Neural cell (in vitro differentiated cells): ENCODE results near the gene MTMR3. TPM values are rescaled to one million over a fixed set of nuclear protein-coding genes. Genes with fewer than 3 reads are reported as not detected.

ENCODE experiments used
- H2AFZ ChIP-seq: fragments of 200-600, 300-800 bp; sonication (generic), shearing (Covaris generic); 2 replicates; pipeline ENCODE4 v1.6.0; 2014; ENCODE audit warnings: low read depth, mild to moderate bottlenecking, antibody characterized with exemption, low read length, moderate library complexity
- H3F3A ChIP-seq: fragments of 200-600 bp; shearing (Covaris generic); 2 replicates; pipeline ENCODE4 v1.6.1; 2016; ENCODE audit warnings: mild to moderate bottlenecking, moderate library complexity, mixed read lengths, antibody characterized with exemption, low read length; ENCODE audit not compliant: insufficient read depth, poor library complexity, severe bottlenecking
- H3K27ac ChIP-seq: fragments of 200-600, 300-800 bp; sonication (generic), shearing (Covaris generic); 2 replicates; pipeline ENCODE4 v1.5.1; 2014; ENCODE audit warnings: mild to moderate bottlenecking, low read length, moderate library complexity
- H3K27me3 ChIP-seq: fragments of 300-800, 200-600 bp; sonication (generic), shearing (Covaris generic); 2 replicates; pipeline ENCODE4 v1.6.0; 2014; ENCODE audit warnings: mild to moderate bottlenecking, low read depth, low read length, moderate library complexity; ENCODE audit not compliant: insufficient read depth
- H3K36me3 ChIP-seq: fragments of 300-800, 200-600 bp; sonication (generic), shearing (Covaris generic); 2 replicates; pipeline ENCODE4 v1.5.1; 2014; ENCODE audit warnings: mild to moderate bottlenecking, antibody characterized with exemption, low read length, moderate library complexity; ENCODE audit not compliant: insufficient read depth
- H3K4me2 ChIP-seq: fragments of 300-800, 200-600 bp; sonication (generic), shearing (Covaris generic); 2 replicates; pipeline ENCODE4 v1.6.0; 2014; ENCODE audit warnings: mild to moderate bottlenecking, low read length
- H3K4me3 ChIP-seq: fragments of 300-800, 200-600 bp; sonication (generic), shearing (Covaris generic); 2 replicates; pipeline ENCODE4 v1.5.1; 2014; ENCODE audit warnings: mild to moderate bottlenecking, low read length, moderate library complexity
- H3K79me2 ChIP-seq: fragments of 200-600 bp; shearing (Covaris generic); replicated peaks from 2 replicates; pipeline ENCODE4 v1.6.0; 2014; ENCODE audit warnings: mild to moderate bottlenecking, low read length, moderate library complexity; ENCODE audit not compliant: insufficient read depth
- H3K9ac ChIP-seq: fragments of 300-800, 200-600 bp; sonication (generic), shearing (Covaris generic); 2 replicates; pipeline ENCODE4 v1.6.1; 2016; ENCODE audit warnings: mild to moderate bottlenecking, low read length, mixed read lengths
- H3K9me2 ChIP-seq: fragments of 200-600 bp; shearing (Covaris generic); 2 replicates; pipeline ENCODE4 v1.6.1; 2016; ENCODE audit warnings: mild to moderate bottlenecking, low read length, mixed read lengths; ENCODE audit not compliant: insufficient read depth
- H3K9me3 ChIP-seq: fragments of 200-600, 300-800 bp; sonication (generic), shearing (Covaris generic); 2 replicates; pipeline ENCODE4 v1.6.1; 2016; ENCODE audit warnings: mild to moderate bottlenecking, mixed run types, low read length, moderate library complexity, mixed read lengths
- H4K20me1 ChIP-seq: fragments of 200-600 bp; shearing (Covaris generic); 2 replicates; pipeline ENCODE4 v1.6.1; 2016; ENCODE audit warnings: mild to moderate bottlenecking, mixed run types; ENCODE audit not compliant: insufficient read depth
- EP300 ChIP-seq: fragments of 450-650 bp; conservative IDR thresholded peaks from 2 replicates; pipeline ENCODE4 v1.6.1; 2014; ENCODE audit warnings: antibody characterized with exemption, mild to moderate bottlenecking, moderate library complexity; ENCODE audit not compliant: poor library complexity, severe bottlenecking
- EZH2 ChIP-seq: fragments of 200-600, 300-800 bp; shearing (Covaris generic), sonication (generic); IDR thresholded peaks from 2 replicates; pipeline ENCODE4 v1.6.1; 2014; ENCODE audit warnings: antibody characterized with exemption, low read length, borderline replicate concordance, mild to moderate bottlenecking; ENCODE audit not compliant: insufficient read depth, poor library complexity, severe bottlenecking
- MXI1 ChIP-seq: fragments of 450-650 bp; conservative IDR thresholded peaks from 2 replicates; pipeline ENCODE4 v1.6.1; 2014; ENCODE audit warnings: antibody characterized with exemption, mild to moderate bottlenecking; ENCODE audit not compliant: poor library complexity, severe bottlenecking
- POLR2AphosphoS5 ChIP-seq: IDR thresholded peaks from 2 replicates; pipeline ENCODE4 v1.6.1; 2012
- RAD21 ChIP-seq: fragments of 450-650 bp; conservative IDR thresholded peaks from 2 replicates; pipeline ENCODE4 v1.6.1; 2014; ENCODE audit warnings: antibody characterized with exemption, mild to moderate bottlenecking, moderate library complexity
- SMC3 ChIP-seq: fragments of 450-650 bp; conservative IDR thresholded peaks from 2 replicates; pipeline ENCODE4 v1.6.1; 2014; ENCODE audit warnings: antibody characterized with exemption, mild to moderate bottlenecking, moderate library complexity; ENCODE audit not compliant: poor library complexity
- TAF1 ChIP-seq: IDR thresholded peaks from 2 replicates; pipeline ENCODE4 v1.6.1; 2012; ENCODE audit warnings: low read depth
- polyA plus RNA-seq: library from polyadenylated mRNA; depleted of rRNA; stranded (reverse); fragments of >200 nt; gene quantifications from 2 replicates; pipeline ENCODE4 v1.2.3, GENCODE V29; 2014
- TF ChIP-seq, protein P1 (sequence below): IDR thresholded peaks from 2 replicates; pipeline ENCODE4 v1.6.1; 2012; ENCODE audit warnings: borderline replicate concordance
- TF ChIP-seq, protein P2 (sequence below): fragments of 450-650 bp; IDR thresholded peaks from 2 replicates; pipeline ENCODE4 v1.5.1; 2014; ENCODE audit warnings: antibody characterized with exemption, mild to moderate bottlenecking, moderate library complexity; ENCODE audit not compliant: poor library complexity, severe bottlenecking

Gene MTMR3
- polyA plus RNA-seq, 1 donor from 2014 or later: 46.7 TPM

DNA sequence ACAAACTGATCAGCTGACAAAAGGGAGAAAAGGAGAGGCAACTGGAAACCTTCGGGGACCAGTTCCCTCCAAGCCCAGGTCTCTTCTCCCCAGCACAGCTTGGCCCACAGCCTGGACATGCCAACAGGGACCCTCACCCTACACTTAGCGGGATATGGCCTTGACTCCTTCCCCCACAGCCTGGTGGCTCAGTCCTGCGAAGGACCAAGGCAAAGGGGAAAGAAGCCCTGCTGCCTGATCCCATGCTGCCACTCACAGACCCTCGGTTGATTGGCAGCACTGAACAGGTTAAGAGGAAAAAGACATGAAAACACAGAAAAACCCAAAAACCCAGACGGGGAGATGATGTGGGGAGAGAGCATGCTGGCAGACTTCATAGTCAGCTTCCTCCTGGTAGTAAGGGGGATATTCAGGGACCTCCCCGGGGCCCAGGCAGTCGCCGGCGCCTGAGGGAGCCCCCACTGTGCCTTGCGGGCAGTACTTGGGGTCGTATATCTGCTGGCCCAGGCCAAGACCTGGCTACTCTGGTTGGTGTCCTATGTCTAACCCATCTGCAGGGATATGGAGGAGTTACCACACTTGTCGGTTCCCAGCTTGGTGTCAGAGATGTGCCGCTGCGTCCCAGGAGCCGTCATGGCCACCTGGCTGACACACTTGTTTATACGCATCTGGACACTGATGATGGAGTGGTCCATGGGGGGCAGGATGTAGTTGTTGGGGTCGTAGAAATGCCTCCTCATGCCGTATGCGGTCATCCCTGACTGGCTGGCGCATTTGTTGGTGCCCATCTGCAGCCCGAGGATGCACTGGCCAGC, 163.1 kb downstream of the MTMR3 start:
- H3K4me2 ChIP-seq: no peak overlapping the region
- TF ChIP-seq POLR2AphosphoS5 (no peak), RAD21 (no peak), SMC3 (no peak), MXI1 (no peak), EZH2 (no peak), EP300 (no peak), TAF1 (no peak)
- TF ChIP-seq, protein P1, sequence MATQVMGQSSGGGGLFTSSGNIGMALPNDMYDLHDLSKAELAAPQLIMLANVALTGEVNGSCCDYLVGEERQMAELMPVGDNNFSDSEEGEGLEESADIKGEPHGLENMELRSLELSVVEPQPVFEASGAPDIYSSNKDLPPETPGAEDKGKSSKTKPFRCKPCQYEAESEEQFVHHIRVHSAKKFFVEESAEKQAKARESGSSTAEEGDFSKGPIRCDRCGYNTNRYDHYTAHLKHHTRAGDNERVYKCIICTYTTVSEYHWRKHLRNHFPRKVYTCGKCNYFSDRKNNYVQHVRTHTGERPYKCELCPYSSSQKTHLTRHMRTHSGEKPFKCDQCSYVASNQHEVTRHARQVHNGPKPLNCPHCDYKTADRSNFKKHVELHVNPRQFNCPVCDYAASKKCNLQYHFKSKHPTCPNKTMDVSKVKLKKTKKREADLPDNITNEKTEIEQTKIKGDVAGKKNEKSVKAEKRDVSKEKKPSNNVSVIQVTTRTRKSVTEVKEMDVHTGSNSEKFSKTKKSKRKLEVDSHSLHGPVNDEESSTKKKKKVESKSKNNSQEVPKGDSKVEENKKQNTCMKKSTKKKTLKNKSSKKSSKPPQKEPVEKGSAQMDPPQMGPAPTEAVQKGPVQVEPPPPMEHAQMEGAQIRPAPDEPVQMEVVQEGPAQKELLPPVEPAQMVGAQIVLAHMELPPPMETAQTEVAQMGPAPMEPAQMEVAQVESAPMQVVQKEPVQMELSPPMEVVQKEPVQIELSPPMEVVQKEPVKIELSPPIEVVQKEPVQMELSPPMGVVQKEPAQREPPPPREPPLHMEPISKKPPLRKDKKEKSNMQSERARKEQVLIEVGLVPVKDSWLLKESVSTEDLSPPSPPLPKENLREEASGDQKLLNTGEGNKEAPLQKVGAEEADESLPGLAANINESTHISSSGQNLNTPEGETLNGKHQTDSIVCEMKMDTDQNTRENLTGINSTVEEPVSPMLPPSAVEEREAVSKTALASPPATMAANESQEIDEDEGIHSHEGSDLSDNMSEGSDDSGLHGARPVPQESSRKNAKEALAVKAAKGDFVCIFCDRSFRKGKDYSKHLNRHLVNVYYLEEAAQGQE: no peak
- TF ChIP-seq, protein P2, sequence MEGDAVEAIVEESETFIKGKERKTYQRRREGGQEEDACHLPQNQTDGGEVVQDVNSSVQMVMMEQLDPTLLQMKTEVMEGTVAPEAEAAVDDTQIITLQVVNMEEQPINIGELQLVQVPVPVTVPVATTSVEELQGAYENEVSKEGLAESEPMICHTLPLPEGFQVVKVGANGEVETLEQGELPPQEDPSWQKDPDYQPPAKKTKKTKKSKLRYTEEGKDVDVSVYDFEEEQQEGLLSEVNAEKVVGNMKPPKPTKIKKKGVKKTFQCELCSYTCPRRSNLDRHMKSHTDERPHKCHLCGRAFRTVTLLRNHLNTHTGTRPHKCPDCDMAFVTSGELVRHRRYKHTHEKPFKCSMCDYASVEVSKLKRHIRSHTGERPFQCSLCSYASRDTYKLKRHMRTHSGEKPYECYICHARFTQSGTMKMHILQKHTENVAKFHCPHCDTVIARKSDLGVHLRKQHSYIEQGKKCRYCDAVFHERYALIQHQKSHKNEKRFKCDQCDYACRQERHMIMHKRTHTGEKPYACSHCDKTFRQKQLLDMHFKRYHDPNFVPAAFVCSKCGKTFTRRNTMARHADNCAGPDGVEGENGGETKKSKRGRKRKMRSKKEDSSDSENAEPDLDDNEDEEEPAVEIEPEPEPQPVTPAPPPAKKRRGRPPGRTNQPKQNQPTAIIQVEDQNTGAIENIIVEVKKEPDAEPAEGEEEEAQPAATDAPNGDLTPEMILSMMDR: no peak

DNA sequence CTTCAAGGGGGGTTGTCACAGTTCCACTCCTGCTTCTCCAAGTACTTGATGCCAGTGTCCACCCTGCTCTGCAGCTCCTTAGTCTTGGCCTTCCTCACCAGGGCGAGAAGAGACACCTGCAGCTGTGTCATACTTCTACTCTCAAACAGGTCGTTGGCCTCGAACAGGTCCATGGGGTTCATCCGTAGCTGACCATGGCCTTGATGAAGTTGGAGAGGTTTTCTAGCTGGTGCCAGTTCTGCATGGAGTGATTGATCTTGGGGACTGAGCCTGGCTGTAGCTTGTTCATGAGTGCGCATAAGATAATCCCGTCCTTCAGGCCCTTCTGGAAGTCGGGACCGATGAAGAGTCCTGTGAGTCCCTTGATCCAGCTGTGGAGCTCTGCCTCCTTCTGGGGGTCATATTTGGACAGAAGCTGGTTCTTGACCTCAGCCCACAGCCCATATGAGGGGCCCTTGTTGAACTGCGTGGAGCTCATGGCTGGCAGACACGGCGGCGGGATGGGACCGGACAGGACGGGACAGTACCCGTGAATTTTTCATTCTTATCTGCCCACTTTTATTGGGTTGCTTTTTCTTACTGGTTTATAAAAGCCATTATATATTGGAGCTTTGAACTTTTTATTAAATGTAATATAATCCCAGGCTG, 163.9 kb downstream of the MTMR3 start:
- TF ChIP-seq MXI1: no peak
- no peak for TF ChIP-seq EP300
- no peak for TF ChIP-seq RAD21
- TF ChIP-seq, protein P2: no peak
- no peak for TF ChIP-seq SMC3
- TF ChIP-seq POLR2AphosphoS5: no peak
- no peak for TF ChIP-seq TAF1
- no peak for TF ChIP-seq EZH2

More for the DNA sequence above, 163.1 kb downstream of the MTMR3 start:
- Histone ChIP-seq H3K36me3 (no peaks in the 10 kb centered on the region), H3F3A (no peaks in the 10 kb centered on the region), H3K27me3 (no peaks in the 10 kb centered on the region), H3K9ac (no peak overlapping the region), H3K79me2 (no peaks in the 10 kb centered on the region), H3K4me3 (no peak overlapping the region), H4K20me1 (no peaks in the 10 kb centered on the region), H3K9me3 (peaks cover 3% of the 10 kb centered on the region), H2AFZ (no peak overlapping the region), H3K9me2 (no peaks in the 10 kb centered on the region), H3K27ac (no peak overlapping the region)

More for the DNA sequence above, 163.9 kb downstream of the MTMR3 start:
- Histone ChIP-seq H3K4me2 (no peak overlapping the region), H3K9me3 (peaks cover 3% of the 10 kb centered on the region), H3K27ac (no peak overlapping the region), H2AFZ (no peak overlapping the region), H4K20me1 (no peaks in the 10 kb centered on the region), H3K27me3 (no peaks in the 10 kb centered on the region), H3K4me3 (no peak overlapping the region), H3K36me3 (no peaks in the 10 kb centered on the region), H3K79me2 (no peaks in the 10 kb centered on the region), H3K9ac (no peak overlapping the region), H3K9me2 (no peaks in the 10 kb centered on the region), H3F3A (no peaks in the 10 kb centered on the region)
